ENCODE data around the gene SOS1. TPM values are rescaled to one million over a fixed set of nuclear protein-coding genes. Genes with fewer than 3 reads are reported as not detected.

The SOS1 gene
- total RNA-seq, 1 experiment from 2014 or later, result 28.7 TPM

GRCh38 chr2:39068299-39069135 lies 52.3 kb downstream of the SOS1 start:
- H3K4me1 ChIP-seq (ENCODE audit: control insufficient read depth, insufficient read depth, low read length), result no peaks in the 10 kb centered on the region
- ATAC-seq (no peak), DNase-seq (ENCODE audit: low read depth, low spot score) (no peak)
- BruUV-seq (replicated peaks), result no TSS peak
- in situ Hi-C loops (cut with HindIII; ENCODE audit: low pct_unique_long_range_greater_than_20kb, low sequenced_read_pairs), result no loop called here
- intact Hi-C loops (cut with micrococcal nuclease; ENCODE audit: unreplicated experiment), result no loop called here
- TF ChIP-seq SIN3A (IDR thresholded peaks at IDR 0.05; ENCODE audit: borderline replicate concordance, insufficient read depth, low read depth, low read length), result no peak
- no peak for TF ChIP-seq POLR2AphosphoS5 (IDR thresholded peaks at IDR 0.05; ENCODE audit: low read depth, low read length)
- TF ChIP-seq REST (IDR thresholded peaks at IDR 0.05; ENCODE audit: insufficient read depth in 1 of 2, low read depth in 2 of 2, low read length in 1 of 2), result no peak
- TF ChIP-seq TCF7L2 (IDR thresholded peaks at IDR 0.05; ENCODE audit: low read depth, low read length), result no peak
- no peak for TF ChIP-seq CTCF (IDR thresholded peaks at IDR 0.05)
- no peak overlapping the region for H3K4me3 ChIP-seq (ENCODE audit: low read depth in 2 of 2, low read length in 2 of 2)
- H3K27me3 ChIP-seq (ENCODE audit: control insufficient read depth, insufficient read depth, low read length), result no peaks in the 10 kb centered on the region
- H3K27ac ChIP-seq (ENCODE audit: low read length), result no peak overlapping the region
- POLR2A ChIA-PET, result interaction anchor here (0.7 to 0.8 kb wide), 2 partner anchors 56 to 59 kb away, joined by 6 read pairs; no protein-coding TSS in a partner anchor
- CTCF ChIA-PET, result interaction anchor here (1.2 kb wide), 1 partner anchor 159 kb away, joined by 3 read pairs; no protein-coding TSS in a partner anchor
- no peaks in the 10 kb centered on the region for H3K9me3 ChIP-seq (ENCODE audit: control insufficient read depth, insufficient read depth, low read depth, low read length)
- no peaks in the 10 kb centered on the region for H3K36me3 ChIP-seq (ENCODE audit: control insufficient read depth, insufficient read depth, low read length)

GRCh38 chr2:39065616-39066015 lies 55.2 kb downstream of the SOS1 start:
- CTCF ChIA-PET, result no interaction called here
- Histone ChIP-seq H3K4me1 (ENCODE audit: control insufficient read depth, insufficient read depth, low read length) (no peaks in the 10 kb centered on the region), H3K27me3 (ENCODE audit: control insufficient read depth, insufficient read depth, low read length) (no peaks in the 10 kb centered on the region), H3K36me3 (ENCODE audit: control insufficient read depth, insufficient read depth, low read length) (no peaks in the 10 kb centered on the region), H3K27ac (ENCODE audit: low read length) (no peak overlapping the region), H3K9me3 (ENCODE audit: control insufficient read depth, insufficient read depth, low read depth, low read length) (no peaks in the 10 kb centered on the region), H3K4me3 (ENCODE audit: low read depth in 2 of 2, low read length in 2 of 2) (no peak overlapping the region)
- DNase-seq (ENCODE audit: low read depth, low spot score), result no peak
- intact Hi-C loops (cut with micrococcal nuclease; ENCODE audit: unreplicated experiment) (no loop called here), in situ Hi-C loops (cut with HindIII; ENCODE audit: low pct_unique_long_range_greater_than_20kb, low sequenced_read_pairs) (no loop called here)
- POLR2A ChIA-PET, result interaction anchor here (0.7 kb wide), 1 partner anchor 162 kb away, joined by 3 read pairs; no protein-coding TSS in a partner anchor
- BruUV-seq (replicated peaks), result no TSS peak
- TF ChIP-seq POLR2AphosphoS5 (IDR thresholded peaks at IDR 0.05; ENCODE audit: low read depth, low read length) (no peak), CTCF (IDR thresholded peaks at IDR 0.05) (no peak), REST (IDR thresholded peaks at IDR 0.05; ENCODE audit: insufficient read depth in 1 of 2, low read depth in 2 of 2, low read length in 1 of 2) (no peak), SIN3A (IDR thresholded peaks at IDR 0.05; ENCODE audit: borderline replicate concordance, insufficient read depth, low read depth, low read length) (no peak), TCF7L2 (IDR thresholded peaks at IDR 0.05; ENCODE audit: low read depth, low read length) (no peak)
- no peak for ATAC-seq

All from Panc1 (cell line).